Naive B cell (primary cell): ENCODE data around the gene GRM1. TPM values are rescaled to one million over a fixed set of nuclear protein-coding genes. Genes with fewer than 3 reads are reported as not detected.

Experiments
- ATAC-seq, 2 donors: fragments of 150-1000 bp; cut with Tn5 transposase; 2 replicates each; pipeline ENCODE4 v1.10.0; 2021; ENCODE audit warnings: low read depth in 2 of 2, mild to moderate bottlenecking in 2 of 2, moderate library complexity in 2 of 2
- DNase-seq: peaks from one replicate; pipeline ENCODE4 v3.0.0; 2022
- H3K27ac Mint-ChIP-seq, 6 donors: one replicate each; pipeline ENCODE4 v1.8.0; 2020 to 2022; ENCODE audit warnings: mild to moderate bottlenecking in 6 of 6, mixed read lengths in 6 of 6, moderate library complexity in 5 of 6, inconsistent platforms in 2 of 6
- H3K27me3 Mint-ChIP-seq, 3 donors: one replicate each; pipeline ENCODE4 v1.8.0; 2021 to 2022; ENCODE audit warnings: mixed read lengths in 3 of 3, mild to moderate bottlenecking in 1 of 3
- H3K36me3 Mint-ChIP-seq, 2 donors: one replicate each; pipeline ENCODE4 v1.8.0; 2020 to 2022; ENCODE audit warnings: mixed read lengths in 2 of 2, inconsistent platforms in 1 of 2, mild to moderate bottlenecking in 1 of 2
- H3K4me1 Mint-ChIP-seq, 3 donors: one replicate each; pipeline ENCODE4 v1.8.0; 2020 to 2022; ENCODE audit warnings: mixed read lengths in 3 of 3, inconsistent platforms in 1 of 3, mild to moderate bottlenecking in 1 of 3, moderate library complexity in 1 of 3
- H3K4me3 Mint-ChIP-seq, 8 donors: one replicate each; pipeline ENCODE4 v1.8.0; 2020 to 2022; ENCODE audit warnings: mild to moderate bottlenecking in 8 of 8, mixed read lengths in 8 of 8, moderate library complexity in 8 of 8, inconsistent platforms in 2 of 8
- H3K9me3 Mint-ChIP-seq, 7 donors: one replicate each; pipeline ENCODE4 v1.8.0; 2020 to 2022; ENCODE audit warnings: mixed read lengths in 7 of 7, mild to moderate bottlenecking in 5 of 7, inconsistent platforms in 2 of 7, moderate library complexity in 1 of 7
- polyA plus RNA-seq, 6 donors: library from polyadenylated mRNA; unstranded; fragments of 300-500 nt; fragmentation: Illumina TruSeq; gene quantifications; one replicate each; pipeline ENCODE4 v1.2.3, GENCODE V29; 2021; ENCODE audit warnings: low read depth in 6 of 6

GRM1 gene
- polyA plus RNA-seq, 6 donors from 2014 or later, result not detected

DNA sequence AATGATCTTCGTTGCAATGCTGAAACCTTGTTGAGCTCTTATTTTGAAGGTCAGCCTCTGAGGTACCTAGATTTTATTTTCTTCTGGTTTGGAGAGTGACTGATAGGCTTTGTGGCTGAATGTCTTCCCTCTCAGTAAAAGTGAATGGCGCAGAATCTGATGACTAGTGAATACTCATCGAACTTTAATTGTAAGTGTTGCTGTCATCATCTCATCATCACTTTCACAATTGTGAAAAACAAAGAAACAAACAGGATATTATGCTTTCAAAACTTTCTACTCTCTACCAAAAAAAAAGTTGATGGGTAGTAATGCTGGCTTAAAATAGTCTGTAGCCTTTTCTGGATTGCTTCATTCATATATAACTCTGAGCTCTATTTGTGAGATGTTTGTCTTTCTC lies 275.3 kb downstream of the GRM1 start:
- no peak overlapping the region for H3K27ac Mint-ChIP-seq
- peaks cover 0 to 3% (median 0%) of the 10 kb centered on the region in 7 donors for H3K9me3 Mint-ChIP-seq
- H3K36me3 Mint-ChIP-seq, result no peaks in the 10 kb centered on the region
- H3K4me1 Mint-ChIP-seq, result no peaks in the 10 kb centered on the region
- ATAC-seq (no peak), DNase-seq (no peak)
- H3K27me3 Mint-ChIP-seq, result no peaks in the 10 kb centered on the region
- H3K4me3 Mint-ChIP-seq, result no peak overlapping the region

DNA sequence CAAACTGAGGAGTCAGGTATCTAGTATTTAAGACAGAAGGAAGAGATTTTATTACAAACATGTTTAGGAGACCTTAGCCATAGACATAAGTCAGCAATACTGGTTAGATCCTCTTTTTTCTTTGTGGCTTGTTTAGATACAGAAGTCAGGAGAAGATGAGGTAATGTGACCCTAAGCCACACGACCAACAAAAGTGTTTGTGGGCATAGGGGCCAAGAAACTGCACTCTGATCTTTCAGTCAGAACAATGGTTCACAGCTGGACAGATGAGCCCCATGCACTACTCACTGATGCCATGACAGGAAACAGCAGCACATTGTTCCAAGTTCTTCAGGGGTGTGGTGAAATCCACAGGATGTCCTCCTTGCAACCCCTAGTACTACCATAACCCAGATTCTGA lies 276.2 kb downstream of the GRM1 start:
- ATAC-seq (no peak), DNase-seq (no peak)
- H3K27me3 Mint-ChIP-seq, result no peaks in the 10 kb centered on the region
- peaks cover 0 to 3% (median 0%) of the 10 kb centered on the region in 7 donors for H3K9me3 Mint-ChIP-seq
- H3K4me3 Mint-ChIP-seq, result no peak overlapping the region
- no peaks in the 10 kb centered on the region for H3K4me1 Mint-ChIP-seq
- no peak overlapping the region for H3K27ac Mint-ChIP-seq
- no peaks in the 10 kb centered on the region for H3K36me3 Mint-ChIP-seq

DNA sequence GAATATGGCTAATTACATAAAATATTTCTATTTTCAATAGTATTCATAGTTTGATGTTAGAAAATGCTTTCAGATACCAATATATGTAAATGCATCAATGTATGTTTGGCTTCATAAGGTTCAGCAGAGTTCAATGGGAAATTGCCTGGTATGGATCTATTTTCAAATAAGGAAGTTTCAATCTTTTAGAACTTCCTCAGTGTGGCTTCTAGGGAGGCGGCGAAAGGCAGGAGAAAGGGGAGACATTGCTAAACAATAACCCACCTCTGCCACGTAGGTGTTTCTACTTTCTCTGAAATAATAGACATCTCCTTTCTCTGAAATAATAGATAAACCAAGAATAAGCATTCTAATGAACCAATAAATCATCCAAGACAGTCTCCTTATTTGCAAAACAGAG lies 277.1 kb downstream of the GRM1 start:
- no peaks in the 10 kb centered on the region for H3K36me3 Mint-ChIP-seq
- no peak for ATAC-seq
- peaks cover 0 to 3% (median 0%) of the 10 kb centered on the region in 7 donors for H3K9me3 Mint-ChIP-seq
- H3K27ac Mint-ChIP-seq, result no peak overlapping the region
- DNase-seq, result no peak
- H3K4me1 Mint-ChIP-seq, result no peaks in the 10 kb centered on the region
- no peak overlapping the region for H3K4me3 Mint-ChIP-seq
- H3K27me3 Mint-ChIP-seq, result no peaks in the 10 kb centered on the region

DNA sequence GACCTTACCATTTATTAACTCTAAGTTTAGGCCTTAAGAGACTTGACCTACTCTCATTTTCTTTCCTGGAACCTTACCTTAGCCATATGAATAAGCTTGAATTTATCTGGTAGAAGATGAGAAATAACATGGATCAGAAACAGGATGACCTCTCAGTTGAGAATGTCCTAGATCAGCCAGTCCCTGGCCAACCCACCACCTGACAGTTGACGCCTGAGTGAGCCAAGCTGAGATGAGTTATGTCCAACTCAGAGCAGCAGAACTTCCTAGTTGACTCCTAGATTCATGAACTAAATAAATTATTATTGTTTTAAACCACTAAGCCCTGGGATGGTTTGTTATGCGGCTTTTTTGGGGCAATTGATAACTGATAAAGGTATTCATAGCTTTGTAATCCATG lies 281.8 kb downstream of the GRM1 start:
- H3K4me1 Mint-ChIP-seq, result no peaks in the 10 kb centered on the region
- H3K9me3 Mint-ChIP-seq, result no peaks in the 10 kb centered on the region
- ATAC-seq (no peak), DNase-seq (no peak)
- H3K4me3 Mint-ChIP-seq, result no peak overlapping the region
- no peaks in the 10 kb centered on the region for H3K27me3 Mint-ChIP-seq
- no peak overlapping the region for H3K27ac Mint-ChIP-seq
- H3K36me3 Mint-ChIP-seq, result no peaks in the 10 kb centered on the region

DNA sequence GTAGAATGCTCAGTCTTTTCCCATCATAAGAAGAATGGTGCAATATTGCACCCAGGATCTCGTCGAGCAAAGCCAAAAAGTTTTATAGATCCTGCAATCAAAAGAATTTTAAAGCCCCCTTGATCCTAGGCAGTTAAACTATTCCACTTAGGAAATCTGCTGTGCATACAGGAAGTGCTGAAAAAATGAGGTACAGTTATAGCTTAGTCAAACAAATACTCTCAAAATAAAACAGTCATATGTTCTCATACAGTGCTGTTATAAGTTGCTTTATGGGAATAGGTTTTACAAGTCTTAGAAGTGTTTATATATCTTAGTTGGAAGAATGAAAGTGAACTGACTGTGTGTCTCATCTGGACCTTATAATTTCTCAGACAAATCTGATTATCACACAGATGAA lies 282.2 kb downstream of the GRM1 start:
- H3K27me3 Mint-ChIP-seq, result no peaks in the 10 kb centered on the region
- no peak overlapping the region for H3K4me3 Mint-ChIP-seq
- ATAC-seq, result no peak
- H3K27ac Mint-ChIP-seq, result no peak overlapping the region
- H3K9me3 Mint-ChIP-seq, result no peaks in the 10 kb centered on the region
- no peak for DNase-seq
- no peaks in the 10 kb centered on the region for H3K4me1 Mint-ChIP-seq
- no peaks in the 10 kb centered on the region for H3K36me3 Mint-ChIP-seq

DNA sequence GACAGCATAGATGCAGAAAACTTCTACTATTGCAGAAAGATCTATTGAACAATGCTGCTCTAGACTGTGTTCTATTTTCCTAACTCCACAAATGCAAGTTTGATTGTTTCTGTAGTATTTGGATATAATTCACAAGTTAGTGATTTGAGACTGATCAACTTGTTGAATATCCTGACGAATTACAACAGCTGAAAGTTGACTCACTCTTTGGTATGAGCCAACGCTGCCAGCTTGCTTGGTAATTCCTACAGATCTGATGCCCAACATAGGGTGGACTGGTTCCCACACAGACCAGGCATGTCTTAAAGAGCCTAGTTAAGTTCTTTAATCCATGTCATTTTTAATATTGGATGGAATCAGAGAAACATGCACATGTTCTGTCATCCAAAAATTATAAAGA lies 283.7 kb downstream of the GRM1 start:
- Mint-ChIP-seq H3K9me3 (no peaks in the 10 kb centered on the region), H3K4me3 (no peak overlapping the region), H3K4me1 (no peaks in the 10 kb centered on the region), H3K27me3 (no peaks in the 10 kb centered on the region), H3K27ac (no peak overlapping the region), H3K36me3 (no peaks in the 10 kb centered on the region)
- ATAC-seq, result no peak
- DNase-seq, result no peak

DNA sequence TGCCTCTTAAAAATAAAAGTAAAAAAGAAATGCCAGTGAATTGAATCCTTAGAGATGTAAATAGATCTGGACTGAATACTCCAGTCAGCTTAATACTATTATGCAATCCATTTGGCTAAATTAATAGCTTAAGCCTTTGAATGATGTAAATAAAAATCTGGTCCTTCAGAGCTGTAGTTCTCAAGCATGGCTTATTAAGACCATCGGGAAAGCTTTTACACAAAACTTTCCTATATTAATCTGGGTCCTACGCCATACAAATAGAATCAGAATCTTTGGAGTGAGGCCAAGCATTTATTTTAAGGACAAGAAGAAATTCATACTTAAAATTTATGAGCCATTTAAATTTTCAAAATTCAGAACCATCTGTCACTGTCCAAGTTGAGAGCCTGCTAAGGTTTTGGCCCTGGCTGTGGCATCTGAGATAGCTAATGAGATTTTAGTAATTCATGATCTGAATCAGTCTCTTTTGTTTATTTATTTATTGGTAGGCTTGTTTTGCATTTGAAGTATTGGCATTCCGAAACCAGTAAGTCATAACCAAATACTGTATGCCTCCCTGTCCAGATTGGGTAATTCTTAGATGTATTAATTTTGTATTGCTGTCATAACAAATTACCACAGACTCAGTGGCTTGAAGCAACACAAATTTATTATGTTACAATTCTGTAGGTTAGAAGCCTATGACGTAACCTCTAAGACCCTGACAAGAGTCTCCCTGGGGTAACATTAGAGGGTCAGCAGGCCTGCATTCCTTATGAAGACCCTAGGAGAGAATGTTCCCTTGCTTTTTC lies 286.7 kb downstream of the GRM1 start:
- ATAC-seq, result no peak

DNA sequence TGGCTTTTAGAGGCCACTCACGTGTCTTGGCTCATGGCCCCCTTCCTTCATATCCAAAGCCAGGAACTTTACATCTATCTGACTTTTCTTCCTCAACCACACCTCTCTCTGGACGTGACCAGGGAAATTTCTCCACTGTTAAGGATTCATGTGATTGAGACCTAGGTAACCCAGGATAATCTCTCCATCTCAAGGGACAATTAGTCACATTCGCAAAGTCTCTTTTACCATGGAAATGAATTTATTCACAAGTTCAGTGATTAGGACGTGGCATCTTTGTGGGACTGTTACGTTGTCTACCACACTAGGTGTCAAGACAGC lies 287.3 kb downstream of the GRM1 start:
- no peaks in the 10 kb centered on the region for H3K27me3 Mint-ChIP-seq
- no peak overlapping the region for H3K27ac Mint-ChIP-seq
- no peak for DNase-seq
- no peaks in the 10 kb centered on the region for H3K4me1 Mint-ChIP-seq
- H3K4me3 Mint-ChIP-seq, result no peak overlapping the region
- ATAC-seq, result no peak
- peaks cover 0 to 13% (median under 1%) of the 10 kb centered on the region in 7 donors for H3K9me3 Mint-ChIP-seq
- no peaks in the 10 kb centered on the region for H3K36me3 Mint-ChIP-seq

More for the DNA sequence above, 286.7 kb downstream of the GRM1 start:
- peaks cover 0 to 11% (median 0%) of the 10 kb centered on the region in 7 donors for H3K9me3 Mint-ChIP-seq
- no peak overlapping the region for H3K4me3 Mint-ChIP-seq
- H3K27ac Mint-ChIP-seq, result no peak overlapping the region
- no peak for DNase-seq
- H3K27me3 Mint-ChIP-seq, result no peaks in the 10 kb centered on the region
- H3K36me3 Mint-ChIP-seq, result no peaks in the 10 kb centered on the region
- H3K4me1 Mint-ChIP-seq, result no peaks in the 10 kb centered on the region

DNA sequence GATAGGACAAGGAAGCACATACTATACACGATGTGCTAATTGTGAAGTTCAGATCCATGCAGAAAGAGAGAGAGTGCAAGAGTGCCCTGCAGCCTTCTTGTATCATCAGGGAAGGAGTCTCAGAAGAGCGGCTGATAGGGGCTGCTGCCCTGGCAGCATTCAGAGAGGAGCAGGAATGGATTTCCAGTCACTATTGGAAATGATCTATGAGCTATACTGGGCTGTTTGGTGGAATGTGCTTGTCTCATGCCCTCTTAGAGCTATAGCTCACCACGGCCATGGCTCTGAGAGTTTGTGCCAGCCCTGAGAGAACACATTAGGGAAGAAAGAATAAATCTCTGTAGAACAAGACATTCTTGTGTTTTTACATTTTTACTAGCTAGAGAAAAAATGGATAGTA lies 302.2 kb downstream of the GRM1 start:
- no peaks in the 10 kb centered on the region for H3K27me3 Mint-ChIP-seq
- H3K9me3 Mint-ChIP-seq, result peaks cover 1 to 4% (median 2%) of the 10 kb centered on the region in 7 donors
- H3K4me1 Mint-ChIP-seq, result no peaks in the 10 kb centered on the region
- H3K27ac Mint-ChIP-seq, result no peak overlapping the region
- H3K36me3 Mint-ChIP-seq, result no peaks in the 10 kb centered on the region
- ATAC-seq (no peak), DNase-seq (no peak)
- no peak overlapping the region for H3K4me3 Mint-ChIP-seq

DNA sequence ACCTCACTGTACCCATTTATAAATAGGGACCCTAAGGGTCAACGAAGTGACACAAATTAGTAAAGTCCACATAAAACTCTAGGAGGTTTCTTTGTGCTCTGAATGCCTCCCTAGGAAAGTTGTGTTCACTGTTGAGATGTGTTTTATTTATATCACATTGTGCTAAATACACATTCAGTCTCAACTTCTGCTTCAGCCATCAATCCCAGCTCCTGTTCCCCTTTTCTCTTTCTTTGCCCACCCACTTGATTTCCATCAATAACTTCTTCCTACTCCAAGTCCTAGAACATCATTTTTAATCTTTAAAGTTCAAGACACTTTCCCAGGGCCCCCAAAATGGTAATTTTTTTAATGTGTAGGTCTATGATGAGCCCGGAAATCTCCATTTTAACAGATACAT lies 306.5 kb downstream of the GRM1 start:
- H3K27ac Mint-ChIP-seq, result no peak overlapping the region
- no peak overlapping the region for H3K4me3 Mint-ChIP-seq
- H3K27me3 Mint-ChIP-seq, result no peaks in the 10 kb centered on the region
- DNase-seq, result no peak
- no peaks in the 10 kb centered on the region for H3K36me3 Mint-ChIP-seq
- ATAC-seq, result no peak
- H3K9me3 Mint-ChIP-seq, result peaks cover 0 to 8% (median 1%) of the 10 kb centered on the region in 7 donors
- H3K4me1 Mint-ChIP-seq, result no peaks in the 10 kb centered on the region

DNA sequence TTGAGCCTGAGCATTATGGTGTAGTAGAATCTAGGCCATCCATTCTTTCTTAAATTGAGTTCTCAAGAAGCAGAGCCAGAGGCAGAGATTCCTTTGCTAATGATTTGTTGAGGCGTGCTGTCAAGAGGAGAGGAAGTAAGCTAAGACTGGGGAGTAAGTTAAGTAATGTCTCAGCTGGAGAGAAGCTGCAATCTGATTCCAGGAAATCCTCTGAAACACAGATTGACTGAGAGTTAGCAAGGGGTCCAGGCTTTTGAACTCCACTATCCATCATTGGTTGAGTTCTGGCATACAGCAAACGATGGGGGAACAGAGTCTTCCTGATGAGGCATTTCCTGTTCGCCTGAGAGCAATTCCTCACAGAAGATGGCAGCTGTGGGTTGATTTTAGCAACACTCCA lies 307.3 kb downstream of the GRM1 start:
- DNase-seq (no peak), ATAC-seq (no peak)
- H3K27ac Mint-ChIP-seq, result no peak overlapping the region
- peaks cover 0 to 8% (median 1%) of the 10 kb centered on the region in 7 donors for H3K9me3 Mint-ChIP-seq
- H3K36me3 Mint-ChIP-seq, result no peaks in the 10 kb centered on the region
- H3K4me1 Mint-ChIP-seq, result no peaks in the 10 kb centered on the region
- H3K27me3 Mint-ChIP-seq, result no peaks in the 10 kb centered on the region
- H3K4me3 Mint-ChIP-seq, result no peak overlapping the region

DNA sequence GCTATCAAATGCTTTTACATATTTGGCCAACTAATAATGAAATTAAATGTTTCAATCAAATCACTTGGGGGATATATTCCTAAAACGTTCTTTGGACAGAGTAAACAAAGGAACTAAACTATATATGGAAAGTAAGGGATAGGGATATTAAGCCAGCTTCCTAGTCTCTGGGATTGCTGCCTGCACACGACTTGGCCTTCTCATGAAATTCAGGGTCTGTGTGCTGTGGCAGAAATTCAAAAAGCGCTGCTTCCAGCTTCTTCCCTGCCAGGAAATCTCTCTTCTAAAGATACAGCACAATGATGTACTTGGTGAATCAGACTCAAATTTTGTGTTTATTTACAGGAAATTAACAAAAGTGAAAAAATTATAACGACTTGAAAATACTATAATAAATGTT lies 308.5 kb downstream of the GRM1 start:
- peaks cover 0 to 8% (median under 1%) of the 10 kb centered on the region in 7 donors for H3K9me3 Mint-ChIP-seq

DNA sequence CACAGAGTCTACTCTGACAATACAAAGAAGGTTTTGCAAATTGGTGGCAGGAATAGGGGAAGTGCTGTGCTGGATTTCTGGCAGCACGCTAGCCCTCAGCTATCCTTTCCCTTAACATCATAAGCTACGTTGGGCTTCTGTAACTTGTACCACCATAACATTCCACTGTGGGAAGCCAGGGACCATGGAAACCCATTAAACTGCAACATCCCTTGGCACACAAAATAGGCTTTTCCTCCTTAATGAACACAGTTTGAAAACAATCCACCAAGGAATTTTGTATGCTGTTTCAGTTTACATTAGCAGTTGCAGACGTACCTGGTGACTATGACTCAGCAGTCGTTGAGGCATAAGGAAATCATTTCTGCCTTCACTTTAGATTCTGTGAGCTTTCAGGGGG lies 310.9 kb downstream of the GRM1 start:
- H3K36me3 Mint-ChIP-seq, result no peaks in the 10 kb centered on the region
- no peaks in the 10 kb centered on the region for H3K4me1 Mint-ChIP-seq
- H3K27ac Mint-ChIP-seq, result no peak overlapping the region
- ATAC-seq (no peak), DNase-seq (no peak)
- H3K4me3 Mint-ChIP-seq, result no peak overlapping the region
- H3K27me3 Mint-ChIP-seq, result no peaks in the 10 kb centered on the region
- H3K9me3 Mint-ChIP-seq, result peaks cover 0 to 8% (median 1%) of the 10 kb centered on the region in 7 donors

More for the DNA sequence above, 308.5 kb downstream of the GRM1 start:
- Mint-ChIP-seq H3K4me1 (no peaks in the 10 kb centered on the region), H3K27ac (no peak overlapping the region), H3K4me3 (no peak overlapping the region), H3K36me3 (no peaks in the 10 kb centered on the region), H3K27me3 (no peaks in the 10 kb centered on the region)
- DNase-seq (no peak), ATAC-seq (no peak)

DNA sequence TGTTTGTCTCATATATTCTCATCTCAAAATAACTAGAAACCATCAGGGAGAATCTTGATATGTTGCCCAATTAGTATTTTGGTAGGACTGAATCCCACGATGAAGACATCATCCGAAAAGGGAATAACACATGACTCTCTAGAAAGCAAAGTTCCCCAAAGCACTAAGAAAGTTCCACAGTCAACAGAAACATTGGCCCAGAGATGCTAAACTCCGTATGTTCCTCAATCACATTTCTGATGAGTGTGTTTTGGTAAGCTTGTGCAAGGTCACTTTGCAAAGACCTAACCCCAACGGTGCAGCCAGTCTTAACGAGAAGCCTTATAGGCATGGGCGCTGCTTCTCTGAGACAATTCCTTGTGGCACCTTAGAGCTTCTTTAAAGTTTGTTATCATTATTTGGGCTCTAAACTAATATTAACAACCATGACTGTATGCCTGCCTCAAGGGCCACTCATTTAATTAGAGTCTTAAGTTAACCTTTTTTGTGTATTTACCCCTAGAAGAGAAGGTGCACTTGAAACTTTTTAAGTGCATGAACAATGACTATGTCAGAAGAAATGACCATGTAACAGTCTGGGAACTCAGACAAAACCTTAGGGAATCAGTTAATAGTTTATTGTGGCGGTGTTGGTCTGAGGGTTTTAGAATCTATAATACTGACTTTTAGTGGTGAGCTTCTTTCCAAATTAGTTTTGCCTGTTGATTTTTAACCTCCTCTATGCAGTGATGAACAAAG lies 312.8 kb downstream of the GRM1 start:
- Mint-ChIP-seq H3K4me1 (no peaks in the 10 kb centered on the region), H3K9me3 (peaks cover 0 to 5% (median 0%) of the 10 kb centered on the region in 7 donors), H3K4me3 (no peak overlapping the region), H3K27me3 (no peaks in the 10 kb centered on the region), H3K27ac (no peak overlapping the region), H3K36me3 (no peaks in the 10 kb centered on the region)
- no peak for DNase-seq
- ATAC-seq, result no peak
